CD4-positive, alpha-beta T cell (primary cell): Measurements from ENCODE around the gene DUSP22. TPM values are rescaled to one million over a fixed set of nuclear protein-coding genes. Genes with fewer than 3 reads are reported as not detected.

Source experiments
- ATAC-seq: fragments of 200-7000 bp; cut with Tn5 transposase; one replicate; pipeline ENCODE4 v1.10.0; 2022; ENCODE audit warnings: mild to moderate bottlenecking; ENCODE audit not compliant: poor library complexity
- CTCF ChIA-PET: fragments of 350-600 bp; sonication (Branson Sonifier 250); formaldehyde crosslinking; loops from one replicate; lab custom pipeline; 2021; ENCODE audit warnings: antibody characterized with exemption, inconsistent platforms; lab: Charles Lee
- POLR2A ChIA-PET: fragments of 350-600 bp; sonication (Branson Sonifier 250); formaldehyde crosslinking; loops from one replicate; lab custom pipeline; 2021; ENCODE audit warnings: antibody characterized with exemption, inconsistent platforms; lab: Charles Lee
- DNase-seq, 14 experiments: peaks; one replicate each; pipeline ENCODE4 v3.0.0-alpha.2; 2013 to 2020; ENCODE audit warnings: mixed read lengths in 2 of 14
- H3K27ac ChIP-seq, 2 donors: one replicate each; pipeline versions ENCODE4 v1.5.1 to v1.7.0; 2013; ENCODE audit warnings: low read length in 2 of 2, low read depth in 1 of 2, mild to moderate bottlenecking in 1 of 2
- H3K27me3 ChIP-seq, 2 experiments: 1 replicate in 1 of 2; 2 replicates in 1 of 2; pipeline versions ENCODE4 v1.6.1 to v1.7.0; 2013; ENCODE audit warnings: low read length in 2 of 2, control low read depth in 1 of 2, mild to moderate bottlenecking in 1 of 2, moderate library complexity in 1 of 2; ENCODE audit not compliant: insufficient read depth in 2 of 2, control insufficient read depth in 1 of 2
- H3K36me3 ChIP-seq: one replicate; pipeline ENCODE4 v1.6.1; 2013; ENCODE audit warnings: low read length, control low read depth; ENCODE audit not compliant: insufficient read depth
- H3K4me1 ChIP-seq: one replicate; pipeline ENCODE4 v1.6.1; 2013; ENCODE audit warnings: low read length, control low read depth; ENCODE audit not compliant: insufficient read depth
- H3K4me3 ChIP-seq: one replicate; pipeline ENCODE4 v1.5.1; 2013; ENCODE audit warnings: mild to moderate bottlenecking, low read length, moderate library complexity
- H3K9me3 ChIP-seq, 2 experiments: 1 replicate in 1 of 2; 2 replicates in 1 of 2; pipeline versions ENCODE4 v1.6.1 to v1.7.0; 2013; ENCODE audit warnings: low read length in 2 of 2, mild to moderate bottlenecking in 2 of 2, control low read depth in 1 of 2, moderate library complexity in 1 of 2; ENCODE audit not compliant: control insufficient read depth in 1 of 2, insufficient read depth in 1 of 2
- H3K27ac Mint-ChIP-seq: one replicate; pipeline ENCODE4 v1.8.0; 2020; ENCODE audit warnings: mixed read lengths
- H3K27me3 Mint-ChIP-seq: one replicate; pipeline ENCODE4 v1.8.0; 2021; ENCODE audit warnings: mixed read lengths
- H3K36me3 Mint-ChIP-seq: one replicate; pipeline ENCODE4 v1.8.0; 2021; ENCODE audit warnings: low read depth, mixed read lengths
- H3K4me1 Mint-ChIP-seq: one replicate; pipeline ENCODE4 v1.8.0; 2021; ENCODE audit warnings: low read depth, mixed read lengths
- H3K4me3 Mint-ChIP-seq: one replicate; pipeline ENCODE4 v1.8.0; 2020; ENCODE audit warnings: mild to moderate bottlenecking, mixed read lengths
- H3K9me3 Mint-ChIP-seq: one replicate; pipeline ENCODE4 v1.8.0; 2020; ENCODE audit warnings: mixed read lengths
- CTCF ChIP-seq: fragments of 200-600 bp; IDR thresholded peaks from one replicate; pipeline ENCODE4 v1.8.0; 2022; ENCODE audit warnings: antibody characterized with exemption, mild to moderate bottlenecking
- intact Hi-C, 2 experiments: fragments of 100-400 bp; cut with DNase I in 1 of 2; cut with micrococcal nuclease in 1 of 2; formaldehyde crosslinking; loops; one replicate each; pipeline versions ENCODE4 v1.15.1 to v1.9.0; 2023 to 2025; cut with DNase I, micrococcal nuclease
- total RNA-seq, 174 experiments: library from RNA in 2 of 174; stranded (reverse) in 2 of 174; gene quantifications; one replicate each; pipeline ENCODE4 v1.2.3 and lab custom pipeline; 2021 to 2026

DUSP22 gene
- total RNA-seq, 2 experiments from 2014 or later: 25.4 to 26.3 TPM

GRCh38 chr6:331622-332521 is 39.6 kb downstream of the DUSP22 start:
- Mint-ChIP-seq H3K27ac (no peak overlapping the region), H3K4me3 (no peak overlapping the region), H3K36me3 (no peaks in the 10 kb centered on the region), H3K9me3 (no peaks in the 10 kb centered on the region), H3K4me1 (peaks cover 14% of the 10 kb centered on the region), H3K27me3 (no peaks in the 10 kb centered on the region)
- Histone ChIP-seq H3K4me3 (no peak overlapping the region), H3K36me3 (no peaks in the 10 kb centered on the region), H3K4me1 (peaks cover 14% of the 10 kb centered on the region), H3K27ac (no peak overlapping the region), H3K9me3 (peaks cover 0 to 8% of the 10 kb centered on the region in 2 experiments), H3K27me3 (no peaks in the 10 kb centered on the region)
- TF ChIP-seq CTCF: no peak
- ATAC-seq (no peak), DNase-seq (no peak)
- ChIA-PET POLR2A (no interaction called here), CTCF (interaction anchor here (1.2 kb wide), 1 partner anchor 9 kb away, joined by 3 read pairs; no protein-coding TSS in a partner anchor)
- intact Hi-C loops: no loop called here

GRCh38 chr6:332671-333070 is 40.4 kb downstream of the DUSP22 start:
- H3K4me3 Mint-ChIP-seq: no peak overlapping the region
- peaks cover 22% of the 10 kb centered on the region for H3K4me1 Mint-ChIP-seq
- no peak overlapping the region for H3K27ac Mint-ChIP-seq
- Histone ChIP-seq H3K36me3 (no peaks in the 10 kb centered on the region), H3K27me3 (no peaks in the 10 kb centered on the region), H3K9me3 (no peaks in the 10 kb centered on the region), H3K4me3 (no peak overlapping the region), H3K27ac (no peak overlapping the region), H3K4me1 (peaks cover 16% of the 10 kb centered on the region)
- H3K36me3 Mint-ChIP-seq: no peaks in the 10 kb centered on the region
- no peaks in the 10 kb centered on the region for H3K27me3 Mint-ChIP-seq
- no peak for TF ChIP-seq CTCF
- ATAC-seq (no peak), DNase-seq (no peak)
- ChIA-PET CTCF (no interaction called here), POLR2A (interaction anchor here (0.7 kb wide), 1 partner anchor 16 kb away, joined by 3 read pairs; no protein-coding TSS in a partner anchor)
- intact Hi-C loops: no loop called here
- no peaks in the 10 kb centered on the region for H3K9me3 Mint-ChIP-seq

- no peak for TF ChIP-seq CTCF
- Mint-ChIP-seq H3K4me1 (peaks cover 28% of the 10 kb centered on the region), H3K27ac (no peak overlapping the region), H3K36me3 (no peaks in the 10 kb centered on the region), H3K4me3 (no peak overlapping the region), H3K9me3 (no peaks in the 10 kb centered on the region), H3K27me3 (no peaks in the 10 kb centered on the region)
- H3K4me3 ChIP-seq: no peak overlapping the region
- H3K36me3 ChIP-seq: no peaks in the 10 kb centered on the region
- H3K27ac ChIP-seq: no peak overlapping the region
- intact Hi-C loops: no loop called here
- H3K4me1 ChIP-seq: peaks cover 12% of the 10 kb centered on the region
- H3K27me3 ChIP-seq: no peaks in the 10 kb centered on the region
- H3K9me3 ChIP-seq: no peaks in the 10 kb centered on the region
- ChIA-PET CTCF (interaction anchor here (0.7 kb wide), 1 partner anchor 217 kb away, joined by 3 read pairs; no protein-coding TSS in a partner anchor), POLR2A (no interaction called here)
- no peak for ATAC-seq
- no peak for DNase-seq
These were observed 41.2 kb downstream of the DUSP22 start for GRCh38 chr6:333379-334002.
